GM23248 (cell line): ENCODE results near the gene PRKD1. TPM values are rescaled to one million over a fixed set of nuclear protein-coding genes. Genes with fewer than 3 reads are reported as not detected.

Experiments
- DNase-seq: peaks from one replicate; pipeline ENCODE4 v3.0.0-alpha.2; 2015
- H2AFZ ChIP-seq: fragments of 200-600 bp; sonication (generic); 2 replicates; pipeline ENCODE4 v1.6.1; 2016; ENCODE audit warnings: antibody characterized with exemption
- H3F3A ChIP-seq: fragments of 200-600 bp; sonication (generic); 2 replicates; pipeline ENCODE4 v1.6.1; 2016; ENCODE audit warnings: mild to moderate bottlenecking, antibody characterized with exemption, mixed run types; ENCODE audit not compliant: insufficient read depth
- H3K27ac ChIP-seq: fragments of 200-600 bp; sonication (generic); 2 replicates; pipeline ENCODE4 v1.5.1; 2016; ENCODE audit warnings: mild to moderate bottlenecking
- H3K27me3 ChIP-seq: fragments of 200-600 bp; sonication (generic); replicated peaks from 2 replicates; pipeline ENCODE4 v1.6.1; 2016; ENCODE audit warnings: mild to moderate bottlenecking; ENCODE audit not compliant: insufficient read depth
- H3K36me3 ChIP-seq: fragments of 200-600 bp; sonication (generic); 2 replicates; pipeline ENCODE4 v1.6.1; 2016; ENCODE audit warnings: low read depth, mild to moderate bottlenecking
- H3K4me1 ChIP-seq: fragments of 200-600 bp; sonication (generic); 2 replicates; pipeline ENCODE4 v1.6.1; 2016; ENCODE audit warnings: mild to moderate bottlenecking; ENCODE audit not compliant: insufficient read depth
- H3K4me2 ChIP-seq: fragments of 200-600 bp; sonication (generic); one replicate; pipeline ENCODE4 v1.6.1; 2016; ENCODE audit warnings: mild to moderate bottlenecking; ENCODE audit not compliant: unreplicated experiment
- H3K4me3 ChIP-seq: fragments of 200-600 bp; sonication (generic); 2 replicates; pipeline ENCODE4 v1.5.1; 2016; ENCODE audit warnings: mild to moderate bottlenecking
- H3K79me2 ChIP-seq: fragments of 200-600 bp; sonication (generic); 2 replicates; pipeline ENCODE4 v1.6.1; 2016; ENCODE audit warnings: mild to moderate bottlenecking; ENCODE audit not compliant: insufficient read depth
- H3K9ac ChIP-seq: fragments of 200-600 bp; sonication (generic); 2 replicates; pipeline ENCODE4 v1.6.1; 2016; ENCODE audit warnings: mild to moderate bottlenecking
- H3K9me2 ChIP-seq: fragments of 200-600 bp; sonication (generic); 2 replicates; pipeline ENCODE4 v1.6.1; 2016; ENCODE audit warnings: mixed run types, mild to moderate bottlenecking, moderate library complexity; ENCODE audit not compliant: insufficient read depth
- H3K9me3 ChIP-seq: fragments of 200-600 bp; sonication (generic); one replicate; pipeline ENCODE4 v1.6.1; 2017; ENCODE audit warnings: low read depth
- H4K20me1 ChIP-seq: fragments of 200-600 bp; sonication (generic); 2 replicates; pipeline ENCODE4 v1.6.0; 2016; ENCODE audit not compliant: insufficient read depth
- EZH2 ChIP-seq: fragments of 200-600 bp; sonication (generic); IDR thresholded peaks from 2 replicates; pipeline ENCODE4 v1.6.1; 2018; ENCODE audit warnings: antibody characterized with exemption, mild to moderate bottlenecking; ENCODE audit not compliant: insufficient read depth, poor library complexity, severe bottlenecking
- EZH2phosphoT487 ChIP-seq: fragments of 200-600 bp; sonication (generic); IDR thresholded peaks from 2 replicates; pipeline ENCODE4 v1.6.1; 2018; ENCODE audit warnings: antibody characterized with exemption, moderate library complexity, mild to moderate bottlenecking, low read depth; ENCODE audit not compliant: insufficient read depth
- WGBS, 2 experiments: methylation state at CpG; one replicate each; pipeline ENCODE4 v1.1.6; 2015 to 2017; ENCODE audit warnings: low lambda C conversion rate in 2 of 2, low coverage in 1 of 2; ENCODE audit errors: missing lambda C conversion rate in 2 of 2; 5-methylcytosine and 5-hydroxymethylcytosine counted together
- in situ Hi-C: fragments of 300-500 bp; cut with MboI; formaldehyde crosslinking; loops from 2 replicates; pipeline ENCODE4 v1.15.0; 2020
- polyA plus RNA-seq: library from polyadenylated mRNA; unstranded; fragments of >200 nt; fragmentation: Nextera tagmentation; extraction: Ambion mirVana; gene quantifications from 2 replicates; pipeline ENCODE4 v1.2.1, GENCODE V29; 2016
- total RNA-seq: library from RNA; depleted of rRNA; stranded (reverse); fragments of >200 nt; shearing (Covaris generic); gene quantifications from 2 replicates; pipeline ENCODE4 v1.2.3, GENCODE V29; 2014

Gene PRKD1
- total and polyA plus RNA-seq, 2 experiments from 2014 or later, result 24.2 to 30.7 TPM

DNA sequence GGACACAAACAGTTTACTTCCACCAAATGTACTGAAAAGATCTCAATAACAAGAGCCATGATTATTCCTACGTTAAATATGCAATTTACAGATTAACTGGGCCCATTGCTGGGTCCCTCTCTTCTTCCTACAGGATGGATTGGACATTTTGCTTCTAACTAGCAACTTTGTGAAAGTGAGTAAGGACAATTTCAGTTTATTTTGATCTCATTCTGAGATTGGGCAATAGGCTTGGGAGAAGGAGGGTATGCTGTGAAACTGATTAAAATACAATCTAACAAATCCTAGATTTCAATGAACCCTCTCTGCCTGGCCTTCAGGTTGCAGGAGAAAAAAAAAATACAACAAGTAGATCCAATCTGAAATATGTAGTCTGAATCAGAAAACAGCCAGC, 121.5 kb downstream of the PRKD1 start:
- TF ChIP-seq EZH2 (no peak), EZH2phosphoT487 (no peak)
- Histone ChIP-seq H3K4me1 (peaks cover 14% of the 10 kb centered on the region; the same call in 1 of the 2 replicates), H3K4me3 (no peak overlapping the region), H2AFZ (no peak overlapping the region), H3K9me3 (no peaks in the 10 kb centered on the region), H3K27ac (0 out of 2 replicates have a peak overlapping the region, but pooled peaks have one; percentile 6), H3K27me3 (no peaks in the 10 kb centered on the region), H3F3A (0 out of 2 replicates have a peak, but pooled peaks cover 10% of the 10 kb centered on the region), H3K79me2 (peaks cover 96% of the 10 kb centered on the region), H3K4me2 (peak overlapping the region; percentile 28), H3K9me2 (no peaks in the 10 kb centered on the region), H3K9ac (no peak overlapping the region), H3K36me3 (no peaks in the 10 kb centered on the region), H4K20me1 (no peaks in the 10 kb centered on the region)
- no peak for DNase-seq
- 39 to 65% methylated on average over 1 of the region's 1 CpG for WGBS, 2 experiments
- in situ Hi-C loops, result no loop called here

DNA sequence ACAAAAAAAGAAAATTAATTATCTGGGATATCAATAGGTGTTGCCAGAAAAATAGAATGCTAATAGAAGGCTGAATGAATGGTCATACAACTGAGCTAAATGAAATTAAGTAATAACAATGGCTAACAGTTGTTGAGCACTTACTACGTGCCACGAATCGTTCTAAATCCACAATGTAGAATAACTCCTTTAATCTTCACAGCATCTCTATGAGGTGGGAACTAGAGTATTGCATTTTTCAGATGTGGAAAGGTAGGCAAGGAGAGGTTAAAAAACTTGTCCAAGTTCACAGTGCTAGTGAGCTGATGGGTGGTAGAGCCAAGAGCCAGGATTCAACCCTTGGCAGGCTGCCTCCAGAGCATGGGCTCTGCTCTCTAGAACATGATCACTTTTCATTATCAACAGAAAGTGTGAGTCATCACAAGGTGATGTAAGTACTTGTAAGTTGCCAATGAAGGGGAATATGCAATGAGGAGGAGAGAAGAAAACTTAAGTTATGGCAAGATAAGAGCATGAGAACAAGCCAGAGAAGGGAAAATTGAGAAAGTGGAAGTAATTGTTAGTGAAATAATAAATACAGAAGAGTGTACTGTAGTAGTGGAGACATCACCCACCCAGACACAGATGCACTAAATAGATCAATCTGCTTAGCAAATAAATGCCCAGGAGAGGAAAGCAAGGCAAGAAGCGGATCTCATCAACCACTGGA, 122.1 kb downstream of the PRKD1 start:
- in situ Hi-C loops, result no loop called here
- 86 to 95% methylated on average over 4 of the region's 4 CpGs for WGBS, 2 experiments
- H3K36me3 ChIP-seq, result no peaks in the 10 kb centered on the region
- no peak overlapping the region for H3K9ac ChIP-seq
- peak; percentile 87 for DNase-seq
- H3K9me3 ChIP-seq, result no peaks in the 10 kb centered on the region
- H3K4me2 ChIP-seq, result peak overlapping the region; percentile 28
- H3K9me2 ChIP-seq, result no peaks in the 10 kb centered on the region
- peaks cover 14% of the 10 kb centered on the region; the same call in 1 of the 2 replicates for H3K4me1 ChIP-seq
- TF ChIP-seq EZH2phosphoT487, result no peak
- no peak for TF ChIP-seq EZH2
- H3F3A ChIP-seq, result 0 out of 2 replicates have a peak, but pooled peaks cover 10% of the 10 kb centered on the region
- 0 out of 2 replicates have a peak overlapping the region, but pooled peaks have one; percentile 6 for H3K27ac ChIP-seq
- no peak overlapping the region for H3K4me3 ChIP-seq
- no peaks in the 10 kb centered on the region for H3K27me3 ChIP-seq
- H2AFZ ChIP-seq, result no peak overlapping the region
- peaks cover 96% of the 10 kb centered on the region for H3K79me2 ChIP-seq
- no peaks in the 10 kb centered on the region for H4K20me1 ChIP-seq

DNA sequence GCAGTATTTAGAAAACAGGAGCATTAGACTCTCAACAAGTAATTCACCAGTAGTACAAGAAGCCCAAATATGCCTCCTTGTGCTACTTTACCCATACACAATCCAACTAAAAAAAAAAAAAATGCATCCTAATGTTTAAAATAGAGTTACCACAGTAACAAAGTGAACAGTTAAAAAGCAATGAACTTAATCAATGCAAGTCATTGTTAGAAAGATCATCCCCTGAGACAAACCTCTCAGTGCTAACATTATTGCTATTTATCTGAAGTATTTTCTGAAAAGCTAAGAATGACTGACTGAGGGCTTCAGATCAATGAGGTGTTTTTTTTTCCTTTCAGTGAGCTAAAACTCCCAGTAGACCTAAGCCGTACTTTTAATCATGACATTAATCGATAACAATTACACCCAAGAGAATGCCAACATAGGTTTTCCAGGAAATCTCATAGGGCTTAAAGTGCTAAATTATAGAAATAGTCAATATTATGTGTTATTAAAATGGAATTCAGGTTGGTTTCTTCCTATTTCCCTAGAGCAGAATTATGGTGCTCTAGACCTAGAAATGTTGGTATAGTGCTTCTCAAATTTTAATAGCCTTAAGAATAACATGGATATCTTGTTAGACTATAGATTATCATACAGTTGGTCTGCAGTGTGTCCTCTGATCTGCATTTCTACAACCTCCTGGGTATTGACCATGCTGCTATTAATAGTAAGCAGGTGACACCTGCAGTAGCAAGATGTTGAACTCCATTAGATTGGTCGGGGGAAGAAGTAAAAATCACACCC, 123.0 kb downstream of the PRKD1 start:
- WGBS, 2 experiments, result 94 to 99% methylated on average over 3 of the region's 3 CpGs
- 0 out of 2 replicates have a peak, but pooled peaks cover 10% of the 10 kb centered on the region for H3F3A ChIP-seq
- H3K4me3 ChIP-seq, result no peak overlapping the region
- DNase-seq, result no peak
- no peaks in the 10 kb centered on the region for H3K9me3 ChIP-seq
- no peak overlapping the region for H2AFZ ChIP-seq
- no peaks in the 10 kb centered on the region for H3K9me2 ChIP-seq
- H3K27ac ChIP-seq, result no peak overlapping the region
- in situ Hi-C loops, result no loop called here
- H3K4me2 ChIP-seq, result no peak overlapping the region
- no peaks in the 10 kb centered on the region for H4K20me1 ChIP-seq
- peaks cover 96% of the 10 kb centered on the region for H3K79me2 ChIP-seq
- no peaks in the 10 kb centered on the region for H3K36me3 ChIP-seq
- no peaks in the 10 kb centered on the region for H3K27me3 ChIP-seq
- H3K4me1 ChIP-seq, result peaks cover 14% of the 10 kb centered on the region; the same call in 1 of the 2 replicates
- H3K9ac ChIP-seq, result no peak overlapping the region
- TF ChIP-seq EZH2, result no peak
- no peak for TF ChIP-seq EZH2phosphoT487

DNA sequence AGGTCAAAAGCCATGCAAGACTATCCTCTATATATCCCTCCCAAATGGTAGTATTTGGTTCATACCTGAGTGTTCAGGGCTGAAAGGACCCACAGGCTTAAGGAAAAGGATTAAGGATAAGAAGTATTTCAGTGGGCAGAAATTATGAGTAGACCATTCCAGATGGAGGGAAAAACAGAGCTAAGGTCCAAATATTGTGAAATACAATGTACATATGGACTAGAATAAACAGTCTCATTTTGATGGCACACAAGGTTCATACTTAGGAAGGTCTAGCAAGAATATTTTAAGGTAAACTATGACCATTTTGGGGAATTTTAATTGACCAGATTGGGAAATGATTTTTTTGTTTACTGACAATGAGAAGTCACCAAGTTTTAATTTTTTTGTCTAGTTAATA, 124.6 kb downstream of the PRKD1 start:
- Histone ChIP-seq H3K36me3 (no peaks in the 10 kb centered on the region), H3K27ac (no peak overlapping the region), H3K4me3 (no peak overlapping the region), H3K4me1 (peaks cover 14% of the 10 kb centered on the region; the same call in 1 of the 2 replicates), H3K9ac (no peak overlapping the region), H4K20me1 (no peaks in the 10 kb centered on the region), H3K4me2 (no peak overlapping the region), H3K27me3 (no peaks in the 10 kb centered on the region), H3F3A (0 out of 2 replicates have a peak, but pooled peaks cover 10% of the 10 kb centered on the region), H3K9me2 (no peaks in the 10 kb centered on the region), H3K79me2 (peaks cover 97% of the 10 kb centered on the region), H3K9me3 (no peaks in the 10 kb centered on the region), H2AFZ (no peak overlapping the region)
- no peak for DNase-seq
- in situ Hi-C loops, result no loop called here
- no peak for TF ChIP-seq EZH2phosphoT487
- no peak for TF ChIP-seq EZH2
